K562 (cell line): ENCODE results near the gene CNRIP1. TPM values are rescaled to one million over a fixed set of nuclear protein-coding genes. Genes with fewer than 3 reads are reported as not detected.

Source experiments
- ARID2 ChIP-seq: fragments of 450-650 bp; IDR thresholded peaks from 2 replicates; pipeline ENCODE4 v1.6.1; 2017; ENCODE audit warnings: antibody characterized with exemption, mild to moderate bottlenecking
- BRD9 ChIP-seq: fragments of 450-650 bp; IDR thresholded peaks from 2 replicates; pipeline ENCODE4 v1.6.1; 2018; ENCODE audit warnings: low read depth; ENCODE audit not compliant: partially characterized antibody
- ELF2 ChIP-seq: fragments of 250-450 bp; sonication (Bioruptor Pico); IDR thresholded peaks from 2 replicates; pipeline ENCODE4 v1.5.0; 2021; ENCODE audit warnings: mild to moderate bottlenecking
- MBD2 ChIP-seq: sonication (generic); IDR thresholded peaks from 2 replicates; pipeline ENCODE4 v1.6.1; 2016; ENCODE audit warnings: low read depth, borderline replicate concordance
- MTA2 ChIP-seq: fragments of 450-650 bp; IDR thresholded peaks from 2 replicates; pipeline ENCODE4 v1.6.1; 2016; ENCODE audit warnings: low read depth
- NFATC3 ChIP-seq: fragments of 450-650 bp; IDR thresholded peaks from 2 replicates; pipeline ENCODE4 v1.6.1; 2017; ENCODE audit warnings: mild to moderate bottlenecking
- NFIC ChIP-seq: fragments of 450-650 bp; IDR thresholded peaks from 2 replicates; pipeline ENCODE4 v1.6.1; 2017; ENCODE audit warnings: mild to moderate bottlenecking, inconsistent platforms
- STAG1 ChIP-seq: sonication (generic); formaldehyde crosslinking; IDR thresholded peaks from 2 replicates; pipeline ENCODE4 v1.5.0; 2020; ENCODE audit warnings: missing genetic modification reagents, borderline replicate concordance
- ZFX ChIP-seq: sonication (generic); formaldehyde crosslinking; IDR thresholded peaks from 2 replicates; pipeline ENCODE4 v1.8.0; 2022; ENCODE audit warnings: mild to moderate bottlenecking, missing genetic modification reagents, moderate library complexity
- polyA plus RNA-seq, 8 experiments: library from polyadenylated mRNA; depleted of rRNA in 4 of 8; stranded (reverse) in 5 of 8; unstranded in 3 of 8; fragments of >200 nt; fragmentation: Nextera tagmentation in 2 of 8; fragmentation: Illumina TruSeq in 1 of 8; extraction: Ambion mirVana in 2 of 8; extraction: Trizol in 1 of 8; gene quantifications; 2 replicates each; pipeline versions ENCODE4 v1.2.1 to v1.2.3, GENCODE V29; 2011 to 2014; ENCODE audit warnings: inconsistent platforms in 1 of 8, missing spikeins in 1 of 8
- total RNA-seq, 7 experiments: library from RNA; depleted of rRNA in 6 of 7; stranded (reverse); fragments of >200 nt in 6 of 7; fragmentation: Illumina TruSeq in 2 of 7; extraction: Trizol in 2 of 7; gene quantifications; 2 replicates each; pipeline versions ENCODE4 v1.2.1 to v1.2.3, GENCODE V29; 2011 to 2021; ENCODE audit warnings: low replicate concordance in 1 of 7
- TF ChIP-seq, protein P1 (sequence below): IDR thresholded peaks from 2 replicates; pipeline ENCODE4 v1.6.1; 2012; ENCODE audit warnings: low read depth, low read length, improper control_type of control experiment, borderline replicate concordance
- TF ChIP-seq, protein P2 (sequence below): fragments of 250-450 bp; sonication (Bioruptor Pico); IDR thresholded peaks from 2 replicates; pipeline ENCODE4 v1.5.0; 2021
- TF ChIP-seq, protein P3 (sequence below), 2 experiments: fragments of 450-650 bp in 1 of 2; IDR thresholded peaks; 2 replicates each; pipeline ENCODE4 v1.6.1; 2011 to 2017; ENCODE audit warnings: low read depth in 2 of 2, antibody characterized with exemption in 1 of 2, borderline replicate concordance in 1 of 2, low read length in 1 of 2, mild to moderate bottlenecking in 1 of 2, mixed read lengths in 1 of 2; ENCODE audit not compliant: control insufficient read depth in 1 of 2
- TF ChIP-seq, protein P4 (sequence below): fragments of 450-650 bp; formaldehyde crosslinking; IDR thresholded peaks from 2 replicates; pipeline ENCODE4 v1.4.0; 2020; ENCODE audit warnings: mild to moderate bottlenecking, moderate library complexity
- TF ChIP-seq, protein P5 (sequence below): sonication (generic); formaldehyde crosslinking; IDR thresholded peaks from 2 replicates; pipeline ENCODE4 v1.4.0; 2020; ENCODE audit warnings: mild to moderate bottlenecking, missing genetic modification reagents
- TF ChIP-seq, protein P6 (sequence below): fragments of 250-450 bp; sonication (Bioruptor Pico); IDR thresholded peaks from 2 replicates; pipeline ENCODE4 v1.9.0; 2021; ENCODE audit warnings: mild to moderate bottlenecking
- TF ChIP-seq, protein P7 (sequence below): fragments of 250-450 bp; sonication (Bioruptor Pico); IDR thresholded peaks from 2 replicates; pipeline ENCODE4 v1.8.0; 2022; ENCODE audit warnings: moderate library complexity, mild to moderate bottlenecking, inconsistent platforms

Gene CNRIP1
- total and polyA plus RNA-seq, 9 of the 15 experiments (the other 6 are each of a cell fraction or from before 2014, with no cell fraction given) = 0.59 to 2.1 (median 1.5) TPM

DNA sequence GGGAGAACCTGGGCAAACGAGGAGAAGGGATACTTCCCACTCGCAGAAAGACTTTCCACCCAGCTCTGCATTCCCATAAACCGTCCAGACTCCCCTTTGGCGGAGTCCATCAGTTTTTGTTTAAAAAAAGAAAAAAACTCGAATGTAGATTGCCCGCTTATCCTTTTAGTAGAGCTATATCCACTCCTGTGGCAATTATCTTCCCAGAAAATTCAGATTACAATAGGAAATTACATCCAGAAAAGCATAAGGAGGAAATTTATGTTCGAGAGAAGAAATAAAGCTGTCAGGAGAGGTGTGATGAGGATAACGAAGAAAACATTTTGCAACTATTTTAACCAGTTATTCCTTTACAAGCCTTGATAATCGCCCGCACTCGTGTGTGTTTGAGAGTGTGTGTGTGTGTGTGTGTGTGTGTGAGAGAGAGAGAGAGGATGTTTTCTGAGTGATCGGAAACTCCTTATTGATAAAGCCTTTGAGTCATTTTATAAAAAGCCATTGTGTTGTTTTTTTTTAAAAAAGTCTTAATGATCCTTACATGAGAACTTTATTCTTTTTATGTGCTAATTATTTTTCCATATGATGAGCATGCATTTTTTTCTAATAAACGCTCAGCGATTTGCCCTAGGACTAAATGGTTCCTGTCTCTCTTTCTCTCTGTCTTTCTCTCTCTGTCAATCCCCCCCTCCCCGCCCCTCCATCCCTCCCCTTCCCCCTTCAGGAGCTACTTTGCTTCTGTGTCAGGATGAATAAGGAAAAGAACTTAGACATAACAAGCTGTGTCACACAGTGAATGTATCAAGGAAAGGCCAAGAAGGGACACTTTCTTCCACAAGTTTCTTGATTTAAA, 66.3 kb downstream of the CNRIP1 start (continued):
- TF ChIP-seq, protein P1, sequence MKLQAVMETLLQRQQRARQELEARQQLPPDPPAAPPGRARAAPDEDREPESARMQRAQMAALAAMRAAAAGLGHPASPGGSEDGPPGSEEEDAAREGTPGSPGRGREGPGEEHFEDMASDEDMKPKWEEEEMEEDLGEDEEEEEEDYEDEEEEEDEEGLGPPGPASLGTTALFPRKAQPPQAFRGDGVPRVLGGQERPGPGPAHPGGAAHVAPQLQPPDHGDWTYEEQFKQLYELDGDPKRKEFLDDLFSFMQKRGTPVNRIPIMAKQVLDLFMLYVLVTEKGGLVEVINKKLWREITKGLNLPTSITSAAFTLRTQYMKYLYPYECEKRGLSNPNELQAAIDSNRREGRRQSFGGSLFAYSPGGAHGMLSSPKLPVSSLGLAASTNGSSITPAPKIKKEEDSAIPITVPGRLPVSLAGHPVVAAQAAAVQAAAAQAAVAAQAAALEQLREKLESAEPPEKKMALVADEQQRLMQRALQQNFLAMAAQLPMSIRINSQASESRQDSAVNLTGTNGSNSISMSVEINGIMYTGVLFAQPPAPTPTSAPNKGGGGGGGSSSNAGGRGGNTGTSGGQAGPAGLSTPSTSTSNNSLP = no peak
- no peak for TF ChIP-seq ARID2
- TF ChIP-seq STAG1 (CRISPR knock-in tag) = no peak
- TF ChIP-seq MTA2 = 0 out of 2 replicates have a peak, but pooled peaks have one; percentile 13
- TF ChIP-seq, protein P2, sequence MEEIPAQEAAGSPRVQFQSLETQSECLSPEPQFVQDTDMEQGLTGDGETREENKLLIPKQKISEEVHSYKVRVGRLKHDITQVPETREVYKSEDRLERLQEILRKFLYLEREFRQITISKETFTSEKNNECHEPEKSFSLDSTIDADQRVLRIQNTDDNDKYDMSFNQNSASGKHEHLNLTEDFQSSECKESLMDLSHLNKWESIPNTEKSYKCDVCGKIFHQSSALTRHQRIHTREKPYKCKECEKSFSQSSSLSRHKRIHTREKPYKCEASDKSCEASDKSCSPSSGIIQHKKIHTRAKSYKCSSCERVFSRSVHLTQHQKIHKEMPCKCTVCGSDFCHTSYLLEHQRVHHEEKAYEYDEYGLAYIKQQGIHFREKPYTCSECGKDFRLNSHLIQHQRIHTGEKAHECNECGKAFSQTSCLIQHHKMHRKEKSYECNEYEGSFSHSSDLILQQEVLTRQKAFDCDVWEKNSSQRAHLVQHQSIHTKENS (CRISPR knock-in tag) = no peak
- no peak for TF ChIP-seq BRD9
- TF ChIP-seq ZFX (CRISPR knock-in tag) = no peak
- TF ChIP-seq ELF2 (CRISPR knock-in tag) = no peak
- TF ChIP-seq, protein P3, sequence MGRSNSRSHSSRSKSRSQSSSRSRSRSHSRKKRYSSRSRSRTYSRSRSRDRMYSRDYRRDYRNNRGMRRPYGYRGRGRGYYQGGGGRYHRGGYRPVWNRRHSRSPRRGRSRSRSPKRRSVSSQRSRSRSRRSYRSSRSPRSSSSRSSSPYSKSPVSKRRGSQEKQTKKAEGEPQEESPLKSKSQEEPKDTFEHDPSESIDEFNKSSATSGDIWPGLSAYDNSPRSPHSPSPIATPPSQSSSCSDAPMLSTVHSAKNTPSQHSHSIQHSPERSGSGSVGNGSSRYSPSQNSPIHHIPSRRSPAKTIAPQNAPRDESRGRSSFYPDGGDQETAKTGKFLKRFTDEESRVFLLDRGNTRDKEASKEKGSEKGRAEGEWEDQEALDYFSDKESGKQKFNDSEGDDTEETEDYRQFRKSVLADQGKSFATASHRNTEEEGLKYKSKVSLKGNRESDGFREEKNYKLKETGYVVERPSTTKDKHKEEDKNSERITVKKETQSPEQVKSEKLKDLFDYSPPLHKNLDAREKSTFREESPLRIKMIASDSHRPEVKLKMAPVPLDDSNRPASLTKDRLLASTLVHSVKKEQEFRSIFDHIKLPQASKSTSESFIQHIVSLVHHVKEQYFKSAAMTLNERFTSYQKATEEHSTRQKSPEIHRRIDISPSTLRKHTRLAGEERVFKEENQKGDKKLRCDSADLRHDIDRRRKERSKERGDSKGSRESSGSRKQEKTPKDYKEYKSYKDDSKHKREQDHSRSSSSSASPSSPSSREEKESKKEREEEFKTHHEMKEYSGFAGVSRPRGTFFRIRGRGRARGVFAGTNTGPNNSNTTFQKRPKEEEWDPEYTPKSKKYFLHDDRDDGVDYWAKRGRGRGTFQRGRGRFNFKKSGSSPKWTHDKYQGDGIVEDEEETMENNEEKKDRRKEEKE (IDR thresholded peaks at IDR 0.05; ENCODE audit: borderline replicate concordance in 1 of 2, control insufficient read depth in 1 of 2, low read depth in 2 of 2, low read length in 1 of 2) = no peak
- TF ChIP-seq, protein P4, sequence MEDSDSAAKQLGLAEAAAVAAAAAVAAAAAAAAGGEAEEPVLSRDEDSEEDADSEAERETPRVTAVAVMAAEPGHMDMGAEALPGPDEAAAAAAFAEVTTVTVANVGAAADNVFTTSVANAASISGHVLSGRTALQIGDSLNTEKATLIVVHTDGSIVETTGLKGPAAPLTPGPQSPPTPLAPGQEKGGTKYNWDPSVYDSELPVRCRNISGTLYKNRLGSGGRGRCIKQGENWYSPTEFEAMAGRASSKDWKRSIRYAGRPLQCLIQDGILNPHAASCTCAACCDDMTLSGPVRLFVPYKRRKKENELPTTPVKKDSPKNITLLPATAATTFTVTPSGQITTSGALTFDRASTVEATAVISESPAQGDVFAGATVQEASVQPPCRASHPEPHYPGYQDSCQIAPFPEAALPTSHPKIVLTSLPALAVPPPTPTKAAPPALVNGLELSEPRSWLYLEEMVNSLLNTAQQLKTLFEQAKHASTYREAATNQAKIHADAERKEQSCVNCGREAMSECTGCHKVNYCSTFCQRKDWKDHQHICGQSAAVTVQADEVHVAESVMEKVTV (CRISPR knock-in tag) = 0 out of 2 replicates have a peak, but pooled peaks have one; percentile 2
- TF ChIP-seq NFIC = no peak
- no peak for TF ChIP-seq NFATC3
- TF ChIP-seq, protein P5, sequence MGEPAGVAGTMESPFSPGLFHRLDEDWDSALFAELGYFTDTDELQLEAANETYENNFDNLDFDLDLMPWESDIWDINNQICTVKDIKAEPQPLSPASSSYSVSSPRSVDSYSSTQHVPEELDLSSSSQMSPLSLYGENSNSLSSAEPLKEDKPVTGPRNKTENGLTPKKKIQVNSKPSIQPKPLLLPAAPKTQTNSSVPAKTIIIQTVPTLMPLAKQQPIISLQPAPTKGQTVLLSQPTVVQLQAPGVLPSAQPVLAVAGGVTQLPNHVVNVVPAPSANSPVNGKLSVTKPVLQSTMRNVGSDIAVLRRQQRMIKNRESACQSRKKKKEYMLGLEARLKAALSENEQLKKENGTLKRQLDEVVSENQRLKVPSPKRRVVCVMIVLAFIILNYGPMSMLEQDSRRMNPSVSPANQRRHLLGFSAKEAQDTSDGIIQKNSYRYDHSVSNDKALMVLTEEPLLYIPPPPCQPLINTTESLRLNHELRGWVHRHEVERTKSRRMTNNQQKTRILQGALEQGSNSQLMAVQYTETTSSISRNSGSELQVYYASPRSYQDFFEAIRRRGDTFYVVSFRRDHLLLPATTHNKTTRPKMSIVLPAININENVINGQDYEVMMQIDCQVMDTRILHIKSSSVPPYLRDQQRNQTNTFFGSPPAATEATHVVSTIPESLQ (CRISPR knock-in tag) = 0 out of 2 replicates have a peak, but pooled peaks have one; percentile 7
- TF ChIP-seq, protein P6, sequence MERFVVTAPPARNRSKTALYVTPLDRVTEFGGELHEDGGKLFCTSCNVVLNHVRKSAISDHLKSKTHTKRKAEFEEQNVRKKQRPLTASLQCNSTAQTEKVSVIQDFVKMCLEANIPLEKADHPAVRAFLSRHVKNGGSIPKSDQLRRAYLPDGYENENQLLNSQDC (CRISPR knock-in tag) = no peak
- TF ChIP-seq MBD2 = no peak
- TF ChIP-seq, protein P7, sequence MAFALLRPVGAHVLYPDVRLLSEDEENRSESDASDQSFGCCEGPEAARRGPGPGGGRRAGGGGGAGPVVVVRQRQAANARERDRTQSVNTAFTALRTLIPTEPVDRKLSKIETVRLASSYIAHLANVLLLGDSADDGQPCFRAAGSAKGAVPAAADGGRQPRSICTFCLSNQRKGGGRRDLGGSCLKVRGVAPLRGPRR = no peak
